Measurements from ENCODE around the gene PCOLCE2.

PCOLCE2 gene

GRCh38 chr3:142809259-142809658 is 79.6 kb downstream of the PCOLCE2 start:
- DNase-seq (ENCODE audit: low spot score), result no peak

- DNase-seq (ENCODE audit: low spot score), result peak; percentile 33
Measured at GRCh38 chr3:142808103-142808917, 80.6 kb downstream of the PCOLCE2 start.

- no peak for DNase-seq (ENCODE audit: low spot score)
Measured at GRCh38 chr3:142802891-142803290, 86.0 kb downstream of the PCOLCE2 start.

GRCh38 chr3:142801746-142802145 is 87.1 kb downstream of the PCOLCE2 start:
- DNase-seq (ENCODE audit: low spot score), result no peak

GRCh38 chr3:142796823-142797222 is 92.1 kb downstream of the PCOLCE2 start:
- DNase-seq (ENCODE audit: low spot score), result no peak

- DNase-seq (ENCODE audit: low spot score), result no peak
Measured at GRCh38 chr3:142795332-142795731, 93.6 kb downstream of the PCOLCE2 start.

GRCh38 chr3:142794508-142794907 is 94.4 kb downstream of the PCOLCE2 start:
- no peak for DNase-seq (ENCODE audit: low spot score)

GRCh38 chr3:142787719-142788118 is 101.2 kb downstream of the PCOLCE2 start:
- no peak for DNase-seq (ENCODE audit: low spot score)

- no peak for DNase-seq (ENCODE audit: low spot score)
Measured at GRCh38 chr3:142785996-142786395, 102.9 kb downstream of the PCOLCE2 start.

GRCh38 chr3:142784228-142784627 is 104.7 kb downstream of the PCOLCE2 start:
- DNase-seq (ENCODE audit: low spot score), result no peak

- DNase-seq (ENCODE audit: low spot score), result no peak
Measured at GRCh38 chr3:142782616-142783015, 106.3 kb downstream of the PCOLCE2 start.

GRCh38 chr3:142779591-142779990 is 109.3 kb downstream of the PCOLCE2 start:
- DNase-seq (ENCODE audit: low spot score), result no peak

- DNase-seq (ENCODE audit: low spot score), result no peak
Measured at GRCh38 chr3:142778541-142778940, 110.3 kb downstream of the PCOLCE2 start.

- DNase-seq (ENCODE audit: low spot score), result no peak
Measured at GRCh38 chr3:142777927-142778326, 111.0 kb downstream of the PCOLCE2 start.

GRCh38 chr3:142768338-142768737 is 120.5 kb downstream of the PCOLCE2 start:
- no peak for DNase-seq (ENCODE audit: low spot score)
